NCI-H82 (cell line): ENCODE results near the gene EDC3.
"Not testable (repeated sequence)": the region's sequence is repeated elsewhere in the genome, so short reads cannot be mapped to it uniquely, and the experiment has no call there.

ENCODE experiments used
- DNase-seq: peaks from one replicate; lab custom pipeline; 2025; lab: John Stamatoyannopoulos, UW

Gene EDC3

GRCh38 chr15:74709892-74710291 lies 14.1 kb upstream of the EDC3 start:
- DNase-seq = no peak

DNA sequence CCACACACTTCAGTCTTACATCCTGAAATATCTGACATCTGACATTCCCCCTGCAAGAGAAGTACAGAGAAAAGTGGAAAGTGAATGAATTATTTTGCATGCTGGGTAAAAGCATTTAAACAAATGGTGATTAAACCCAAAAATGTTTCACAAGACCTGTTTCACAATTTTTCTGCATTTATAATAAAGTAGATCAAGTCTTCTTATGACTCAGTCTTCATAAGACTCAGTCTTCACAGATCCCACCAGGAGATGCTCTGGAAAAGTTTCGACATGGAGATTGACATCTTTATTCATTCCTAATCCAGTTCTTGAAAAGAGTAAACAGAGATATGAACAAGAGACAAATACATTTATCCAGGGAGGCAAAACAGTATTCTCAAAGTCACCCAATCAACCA lies 13.2 kb upstream of the EDC3 start:
- DNase-seq = no peak

GRCh38 chr15:74696808-74697207 lies 984 bp upstream of the EDC3 start:
- no peak for DNase-seq

GRCh38 chr15:74696398-74696729 lies 540 bp upstream of the EDC3 start:
- no peak for DNase-seq

DNA sequence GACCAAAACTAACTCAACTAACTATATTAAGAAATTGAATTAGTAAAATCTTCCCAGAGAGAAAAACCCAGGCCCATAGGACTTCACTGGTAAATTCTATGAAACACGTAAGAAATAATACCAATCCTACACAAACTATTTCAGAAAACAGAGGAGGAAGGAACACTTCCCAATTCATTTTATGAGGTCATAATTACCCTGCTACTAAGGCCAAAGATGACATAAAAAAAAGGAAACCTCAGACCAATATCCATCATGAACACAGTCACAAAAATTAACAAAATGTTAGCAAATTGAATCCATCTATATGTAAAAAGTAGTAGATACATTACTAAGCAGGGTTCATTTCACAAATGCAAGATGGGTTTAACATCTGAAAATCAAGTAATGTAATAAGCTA lies 3.5 kb downstream of the EDC3 start:
- no peak for DNase-seq

DNA sequence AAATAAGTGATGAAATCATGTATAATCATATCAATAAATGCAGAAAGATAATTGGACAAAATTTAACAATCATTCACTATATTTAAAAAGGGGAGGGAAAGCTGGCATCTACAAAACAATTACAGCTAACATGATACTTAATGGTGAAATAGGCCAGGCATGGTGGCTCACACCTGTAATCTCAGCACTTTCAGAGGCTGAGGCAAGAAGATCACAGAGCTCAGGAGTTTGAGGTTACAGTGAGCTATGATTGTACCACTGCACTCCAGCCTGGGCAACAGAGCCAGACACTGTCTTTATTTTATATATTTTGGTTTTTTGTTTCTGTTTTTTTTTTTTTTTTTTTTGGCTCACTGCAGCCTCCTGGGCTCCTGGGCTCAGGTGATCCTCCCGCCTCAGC lies 12.1 kb downstream of the EDC3 start:
- no peak for DNase-seq

- DNase-seq = no peak
Observed at GRCh38 chr15:74682954-74683353, 12.9 kb downstream of the EDC3 start.

DNA sequence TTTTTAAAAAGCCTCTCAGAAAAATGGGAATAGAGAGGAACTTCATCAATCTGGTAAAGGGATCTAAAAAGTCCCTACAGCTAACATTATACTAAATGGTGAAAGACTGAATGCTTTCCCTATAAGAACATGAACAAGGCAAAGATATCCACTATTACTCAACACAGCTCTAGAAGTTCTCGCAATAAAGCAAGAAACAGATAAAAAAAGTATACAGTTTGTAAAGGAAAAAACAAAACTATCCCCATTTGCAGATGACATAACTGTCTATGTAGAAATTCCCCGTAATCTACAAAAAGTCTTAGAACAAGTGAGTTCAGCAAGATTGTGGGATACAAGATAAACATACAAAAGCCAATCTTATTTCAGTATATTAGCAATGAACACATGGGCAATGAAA lies 15.4 kb downstream of the EDC3 start:
- no peak for DNase-seq

- no peak for DNase-seq
Observed at GRCh38 chr15:74676801-74677200, 19.0 kb downstream of the EDC3 start.

DNA sequence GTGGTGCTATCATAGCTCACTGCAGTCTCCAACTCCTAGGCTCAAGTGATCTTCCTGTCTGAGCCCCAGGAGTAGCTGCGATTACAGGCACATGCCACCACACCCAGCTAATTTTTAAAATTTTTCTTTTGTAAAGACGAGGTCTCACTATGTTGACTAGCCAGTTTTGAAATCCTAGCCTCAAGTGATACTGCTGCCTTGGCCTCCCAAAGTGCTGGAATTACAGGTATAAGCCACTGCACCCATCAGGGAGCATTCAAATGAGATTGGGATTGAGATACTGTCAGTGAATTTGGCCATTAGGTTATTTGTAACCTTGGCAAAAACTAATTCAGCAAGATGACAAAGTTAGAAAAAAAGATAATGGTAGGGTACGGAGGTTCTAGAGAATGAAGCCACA lies 21.7 kb downstream of the EDC3 start:
- no peak for DNase-seq

GRCh38 chr15:74669627-74670026 lies 26.2 kb downstream of the EDC3 start:
- no peak for DNase-seq

DNA sequence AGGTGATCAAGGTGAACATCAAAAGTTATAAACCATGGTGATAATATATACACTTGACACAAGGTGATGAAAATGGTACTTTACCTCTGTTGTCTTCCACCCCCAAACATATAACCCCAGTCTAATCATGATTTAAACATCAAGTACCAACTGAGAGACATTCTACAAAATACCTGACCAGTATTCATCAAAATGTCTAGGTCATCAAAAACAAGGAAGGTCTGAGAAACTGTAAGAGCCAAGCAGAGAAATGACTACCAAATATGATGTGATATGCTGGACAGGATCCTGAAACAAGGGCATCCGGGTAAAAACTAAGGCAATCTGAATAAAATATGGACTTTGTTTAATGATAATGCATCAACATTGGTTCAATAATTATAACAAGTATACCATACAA lies 27.8 kb downstream of the EDC3 start:
- no peak for DNase-seq

DNA sequence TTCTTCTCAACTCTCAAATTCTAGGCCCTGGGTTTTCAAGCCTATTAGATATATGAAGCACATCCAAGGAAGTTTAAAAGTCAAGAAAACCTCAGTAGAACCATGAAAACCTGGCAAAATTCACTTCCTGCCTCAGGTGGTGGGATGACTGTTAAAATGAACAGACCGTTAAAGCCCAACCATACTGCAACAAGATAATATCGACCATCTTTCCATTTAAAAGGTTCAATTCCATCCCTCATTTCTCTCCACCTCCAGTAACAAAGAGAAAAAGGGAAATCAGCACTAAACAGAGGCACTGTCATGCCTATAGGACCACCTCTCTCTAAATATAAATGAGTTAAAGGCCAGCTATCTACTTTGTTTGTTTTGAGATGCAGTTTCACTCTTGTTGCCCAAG lies 31.2 kb downstream of the EDC3 start:
- DNase-seq = no peak

DNA sequence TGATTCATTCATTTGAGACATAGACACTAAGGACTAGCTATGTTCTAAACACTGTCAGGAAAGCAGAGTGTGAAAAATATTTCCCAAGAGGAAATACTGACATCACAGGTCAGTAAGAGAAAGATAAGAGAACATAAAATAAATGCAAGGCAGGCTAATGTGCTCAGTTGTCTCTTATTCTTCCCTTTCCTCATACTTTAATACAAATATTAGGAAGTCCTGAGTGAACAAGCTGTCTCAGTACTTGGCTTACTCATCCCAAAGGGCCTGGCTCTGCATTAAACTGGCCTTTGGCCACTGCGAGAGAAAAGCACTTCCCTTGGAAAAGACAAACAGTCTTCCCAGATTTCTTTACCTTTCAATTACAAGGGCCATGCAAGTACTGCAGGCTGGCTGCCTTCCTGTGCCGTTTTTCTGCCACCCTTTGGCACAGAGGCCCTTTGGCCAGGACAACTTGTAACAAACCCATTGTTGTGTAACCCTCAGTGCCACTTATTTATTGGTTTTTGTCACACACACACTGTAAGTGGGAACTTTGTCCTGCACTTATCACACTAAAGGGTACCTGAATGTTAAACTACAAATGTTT lies 31.7 kb downstream of the EDC3 start:
- DNase-seq = no peak

DNA sequence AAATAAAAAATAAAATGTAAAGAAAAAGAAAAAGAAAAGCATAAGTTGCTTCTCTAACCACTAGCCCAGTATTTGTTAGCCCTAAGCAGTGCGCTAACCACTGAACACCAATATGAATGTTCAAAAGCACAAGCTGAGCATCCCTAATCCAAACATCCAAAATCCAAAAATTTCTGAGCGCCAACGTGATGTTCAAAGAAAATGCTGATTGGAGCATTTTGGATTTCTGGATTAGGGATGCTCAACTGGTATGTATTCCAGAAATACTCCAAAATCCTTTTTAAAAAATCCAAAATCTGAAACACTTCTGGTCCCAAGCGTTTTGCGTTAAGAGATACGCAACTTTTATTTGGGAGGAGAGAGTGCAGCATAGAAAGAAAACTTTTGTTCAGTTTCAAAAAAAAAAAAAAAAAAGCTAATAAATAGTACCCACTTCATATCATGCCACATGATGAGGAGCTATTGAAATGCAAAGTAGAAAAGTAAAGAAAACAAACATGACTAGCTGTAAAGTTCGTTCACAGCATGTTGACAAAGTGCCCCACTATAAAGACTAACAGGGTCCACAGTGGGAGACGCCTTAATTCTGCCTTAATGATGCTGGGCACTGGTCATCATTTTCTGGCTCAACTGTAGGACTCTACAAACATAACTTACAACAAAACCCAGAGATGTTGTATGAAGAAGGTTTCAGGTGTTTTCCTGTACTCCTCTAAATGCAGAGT lies 32.4 kb downstream of the EDC3 start:
- DNase-seq = no peak

GRCh38 chr15:74662064-74662860 lies 33.6 kb downstream of the EDC3 start:
- DNase-seq = no peak

DNA sequence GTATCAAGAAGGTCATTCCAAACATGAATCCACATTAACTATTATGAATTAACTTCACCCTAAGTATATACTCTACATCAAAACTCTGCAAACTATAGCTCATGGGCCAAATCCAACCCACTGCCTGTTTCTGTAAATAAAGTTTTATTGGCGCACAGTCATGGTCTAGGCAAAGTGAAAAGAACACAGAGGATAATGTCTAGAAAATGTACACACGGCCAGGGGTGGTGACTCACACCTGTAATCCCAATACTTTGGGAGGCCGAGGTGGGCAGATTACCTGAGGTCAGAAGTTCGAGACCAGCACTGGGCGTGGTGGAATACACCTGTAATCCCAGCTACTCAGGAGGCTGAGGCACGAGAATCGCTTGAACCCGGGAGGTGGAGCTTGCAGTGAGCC lies 34.5 kb downstream of the EDC3 start:
- not testable (repeated sequence) for DNase-seq

DNA sequence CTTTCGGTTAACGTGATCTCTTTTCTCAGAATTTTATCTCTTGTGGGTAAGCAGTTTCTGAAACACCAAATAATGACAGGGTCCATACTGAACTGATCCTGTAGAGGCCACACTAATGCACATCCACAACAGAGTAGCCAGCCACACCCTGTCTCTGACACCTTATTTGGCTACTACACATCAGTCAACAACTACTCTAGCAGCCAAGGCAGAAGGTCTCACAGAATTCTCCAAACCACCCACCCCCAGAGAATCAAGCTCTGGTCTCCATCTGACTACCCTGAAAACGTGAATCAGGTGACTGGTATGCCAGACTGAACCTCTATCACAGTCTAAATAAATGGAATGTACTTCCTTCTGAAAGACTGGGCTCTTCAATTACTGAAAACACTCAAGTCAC lies 38.0 kb downstream of the EDC3 start:
- no peak for DNase-seq

DNA sequence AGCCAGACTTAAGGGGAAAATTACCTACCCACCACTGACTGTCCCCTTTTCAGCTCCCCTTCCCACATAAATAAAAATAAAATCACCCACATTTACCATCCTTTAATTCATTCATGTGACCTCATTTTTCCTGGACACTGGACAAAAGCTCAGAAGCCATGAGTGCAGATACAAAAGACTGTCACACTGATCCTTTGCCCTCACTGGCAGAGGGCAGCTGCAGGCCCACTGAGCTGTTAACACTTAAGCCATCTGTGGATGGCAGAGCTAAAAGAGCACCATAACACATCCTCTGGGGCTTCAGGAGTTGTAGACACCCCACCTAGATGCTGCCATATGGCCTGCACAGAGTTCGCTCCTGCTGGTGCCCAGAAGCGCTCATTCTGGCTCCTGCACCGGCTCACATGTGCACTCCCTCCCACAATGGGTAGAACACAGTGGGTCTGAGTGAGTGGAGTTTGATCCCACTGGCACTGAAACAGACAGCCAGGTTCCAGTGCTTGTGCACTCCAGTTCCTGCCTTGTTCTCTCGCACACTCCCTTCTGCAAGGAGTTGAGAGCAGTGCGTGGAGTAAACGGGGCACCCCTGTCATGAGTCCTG lies 38.8 kb downstream of the EDC3 start:
- no peak for DNase-seq

- DNase-seq = no peak
Observed at GRCh38 chr15:74655424-74655823, 40.4 kb downstream of the EDC3 start.

DNA sequence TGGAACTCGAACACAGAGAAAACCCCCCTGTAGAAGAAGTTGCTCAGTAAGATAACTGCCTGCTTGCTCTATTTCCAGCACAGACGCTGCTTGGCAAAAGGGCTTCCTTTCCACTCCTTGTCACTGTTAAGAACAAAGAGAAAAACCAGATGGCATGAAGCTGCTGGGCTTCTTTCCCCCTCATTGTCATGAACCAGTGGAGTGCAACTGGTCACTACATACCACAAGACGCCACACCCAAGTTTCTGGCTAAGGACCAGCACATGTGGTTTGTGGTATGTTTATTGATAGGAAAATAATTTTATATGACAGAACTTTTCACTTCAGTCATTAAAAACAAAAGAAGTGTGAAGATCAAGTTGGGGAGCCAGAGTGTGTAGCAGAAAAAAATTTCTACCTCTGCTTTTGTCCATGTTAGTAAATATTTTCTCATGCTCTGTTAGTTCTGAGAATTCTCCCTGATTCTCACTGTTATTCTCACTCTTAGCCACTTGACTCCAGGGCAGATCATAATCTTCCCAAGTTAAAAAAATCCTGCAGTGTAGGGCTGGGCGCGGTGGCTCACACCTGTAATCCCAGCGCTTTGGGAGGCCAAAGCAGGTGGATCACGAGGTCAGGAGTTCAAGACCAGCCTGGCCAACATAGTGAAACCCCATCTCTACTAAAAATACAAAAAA lies 42.3 kb downstream of the EDC3 start:
- DNase-seq = no peak

DNA sequence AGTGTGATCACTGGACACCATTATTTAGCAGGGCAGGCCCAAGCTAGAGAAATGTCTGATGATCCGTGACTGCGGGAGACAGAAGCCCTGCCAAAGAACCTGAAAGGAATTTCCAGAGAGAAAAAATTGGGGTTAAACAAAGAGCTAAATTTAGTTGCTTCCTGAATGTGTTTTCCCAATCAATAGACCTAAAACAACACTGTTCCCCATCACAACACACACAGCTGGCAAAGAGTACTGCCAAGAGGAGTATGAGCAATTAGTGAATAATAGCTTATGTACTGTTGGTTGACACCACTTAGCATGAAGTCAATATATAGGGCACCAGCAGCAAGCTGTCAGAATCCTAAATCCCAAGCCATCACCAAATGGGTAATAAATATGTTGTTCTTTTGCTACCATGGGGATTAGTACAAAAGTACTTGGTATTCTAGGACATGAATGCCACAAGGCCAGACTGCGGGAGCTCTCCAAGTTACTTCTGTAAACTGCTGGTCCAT lies 44.5 kb downstream of the EDC3 start:
- no peak for DNase-seq
